Measurements from ENCODE around the gene CSNK1D. TPM values are rescaled to one million over a fixed set of nuclear protein-coding genes. Genes with fewer than 3 reads are reported as not detected.
A peak's percentile ranks its signal among the peaks of the same experiment; 100 is the strongest.

CSNK1D gene
- polyA plus RNA-seq, 4 donors, result 111 to 148 (median 137) TPM

DNA sequence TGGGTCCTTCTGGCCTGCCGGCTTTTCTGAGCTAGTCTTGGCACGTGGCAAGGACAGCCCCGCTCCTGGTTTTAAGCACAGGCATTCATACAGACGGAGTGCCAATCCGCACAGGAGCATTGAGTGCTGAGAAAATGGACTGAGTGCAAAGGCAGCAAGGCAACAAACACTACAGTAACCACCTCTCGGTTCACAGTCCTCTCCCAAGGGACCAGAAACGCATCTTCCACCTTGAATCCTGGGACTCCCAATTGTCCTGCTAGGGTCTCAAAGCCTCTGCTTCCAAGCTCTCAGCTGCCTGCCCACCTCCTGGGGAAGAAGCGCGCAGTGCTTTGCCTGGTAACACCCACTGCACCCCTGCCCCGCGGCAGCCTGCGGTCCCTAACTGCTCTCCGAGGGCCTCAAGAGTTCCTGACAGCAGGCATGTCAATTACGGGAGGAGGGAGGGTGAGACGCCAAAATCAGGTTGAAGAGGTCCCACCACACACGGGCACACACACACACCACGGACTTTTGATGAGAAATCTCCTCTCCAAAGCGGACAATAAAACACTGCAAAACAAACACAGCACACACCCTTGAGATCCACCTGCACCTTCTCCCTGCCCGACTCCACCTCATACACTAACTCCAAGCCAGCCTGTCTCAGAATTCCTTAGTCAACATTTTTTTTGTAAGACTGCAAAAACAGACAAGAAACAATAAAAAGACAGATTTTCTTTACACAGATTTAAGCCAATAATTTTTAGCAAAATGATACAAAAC, 29.7 kb downstream of the CSNK1D start:
- Histone ChIP-seq H3K36me3 (ENCODE audit: control insufficient read depth in 3 of 3, insufficient read depth in 2 of 3, low read depth in 1 of 3, low read length in 3 of 3) (peaks cover 10 to 99% (median 40%) of the 10 kb centered on the region in 3 donors), H3K4me3 (ENCODE audit: low read depth in 1 of 3, low read length in 3 of 3) (no peak overlapping the region), H3K27me3 (ENCODE audit: control insufficient read depth in 3 of 3, insufficient read depth in 3 of 3, low read length in 3 of 3) (no peaks in the 10 kb centered on the region), H3K27ac (ENCODE audit: low read depth in 1 of 3, low read length in 2 of 3) (no peak overlapping the region), H3K9me3 (ENCODE audit: control insufficient read depth in 2 of 2, insufficient read depth in 1 of 2, low read depth in 1 of 2, low read length in 1 of 2) (no peaks in the 10 kb centered on the region), H3K4me1 (ENCODE audit: control insufficient read depth in 3 of 3, insufficient read depth in 2 of 3, low read depth in 1 of 3, low read length in 2 of 3) (peaks cover 2 to 24% (median 4%) of the 10 kb centered on the region in 3 donors)
- WGBS, 3 donors, result 87 to 90% (median 88%) methylated on average over 19 of the region's 19 CpGs
- DNase-seq (no peak), FAIRE-seq (no peak)

DNA sequence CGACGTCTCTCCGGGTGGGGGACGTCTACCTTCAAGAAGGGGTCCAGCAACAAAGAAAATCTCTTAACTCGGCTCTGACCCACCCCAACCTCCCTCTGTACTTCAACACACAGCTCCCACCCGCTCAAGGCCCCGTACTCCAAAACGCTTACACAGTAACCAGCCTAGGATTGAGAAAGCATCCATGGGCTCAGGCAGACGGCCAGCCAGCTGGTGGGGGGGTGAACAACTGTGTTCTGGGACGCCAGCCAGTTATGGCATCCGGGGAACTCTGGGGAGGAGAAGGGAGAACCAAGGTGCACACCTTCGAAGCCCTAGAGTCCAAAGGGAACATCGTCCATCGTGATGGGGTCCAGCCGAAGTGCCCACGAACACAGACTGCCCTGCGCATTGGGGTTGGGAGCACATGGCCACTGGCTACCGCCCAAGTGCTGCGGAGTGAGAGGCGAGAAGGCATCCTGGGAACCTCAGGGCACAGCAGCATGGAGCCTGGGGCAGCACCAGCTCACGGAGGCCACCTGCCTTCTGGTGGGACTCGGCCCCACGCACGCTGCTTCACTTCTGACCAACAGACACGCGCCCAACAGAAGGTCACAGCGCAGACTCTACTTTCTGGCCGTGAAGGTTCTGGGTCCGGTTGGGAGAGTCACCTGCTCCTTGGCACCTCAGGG, 30.4 kb downstream of the CSNK1D start:
- WGBS, 3 donors, result 60 to 65% (median 64%) methylated on average over 29 of the region's 29 CpGs
- H3K36me3 ChIP-seq (ENCODE audit: control insufficient read depth in 3 of 3, insufficient read depth in 2 of 3, low read depth in 1 of 3, low read length in 3 of 3), result peaks cover 10 to 99% (median 33%) of the 10 kb centered on the region in 3 donors
- H3K4me1 ChIP-seq (ENCODE audit: control insufficient read depth in 3 of 3, insufficient read depth in 2 of 3, low read depth in 1 of 3, low read length in 2 of 3), result peaks cover 2 to 30% (median 4%) of the 10 kb centered on the region in 3 donors

DNA sequence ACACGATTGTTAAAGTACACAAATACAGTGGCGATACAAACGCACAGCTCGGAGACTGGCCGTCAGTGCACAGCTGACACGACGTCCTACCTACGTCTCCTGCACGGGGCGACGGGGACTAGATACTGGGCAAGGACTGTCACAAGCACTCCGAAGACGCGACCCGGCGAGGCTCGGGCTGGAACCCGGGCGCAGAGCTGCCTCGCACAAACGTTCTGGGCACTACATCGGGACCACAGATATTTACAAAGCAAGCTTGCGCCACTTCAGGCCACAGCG, 30.9 kb downstream of the CSNK1D start:
- peaks cover 14 to 99% (median 31%) of the 10 kb centered on the region in 3 donors for H3K36me3 ChIP-seq (ENCODE audit: control insufficient read depth in 3 of 3, insufficient read depth in 2 of 3, low read depth in 1 of 3, low read length in 3 of 3)
- WGBS, 3 donors, result 78 to 84% (median 81%) methylated on average over 24 of the region's 24 CpGs
- peaks cover 2 to 30% (median 4%) of the 10 kb centered on the region in 3 donors for H3K4me1 ChIP-seq (ENCODE audit: control insufficient read depth in 3 of 3, insufficient read depth in 2 of 3, low read depth in 1 of 3, low read length in 2 of 3)
- no peaks in the 10 kb centered on the region for H3K9me3 ChIP-seq (ENCODE audit: control insufficient read depth in 2 of 2, insufficient read depth in 1 of 2, low read depth in 1 of 2, low read length in 1 of 2)
- FAIRE-seq (no peak), DNase-seq (no peak)
- H3K27ac ChIP-seq (ENCODE audit: low read depth in 1 of 3, low read length in 2 of 3), result peak overlapping the region in 1 of 3 donors; percentile 73
- H3K4me3 ChIP-seq (ENCODE audit: low read depth in 1 of 3, low read length in 3 of 3), result no peak overlapping the region
- H3K27me3 ChIP-seq (ENCODE audit: control insufficient read depth in 3 of 3, insufficient read depth in 3 of 3, low read length in 3 of 3), result no peaks in the 10 kb centered on the region

More for the DNA sequence above, 30.4 kb downstream of the CSNK1D start:
- H3K27me3 ChIP-seq (ENCODE audit: control insufficient read depth in 3 of 3, insufficient read depth in 3 of 3, low read length in 3 of 3), result no peaks in the 10 kb centered on the region
- DNase-seq (peak in 1 of 2 donors; percentile 21), FAIRE-seq (no peak)
- H3K4me3 ChIP-seq (ENCODE audit: low read depth in 1 of 3, low read length in 3 of 3), result no peak overlapping the region
- peak overlapping the region in 1 of 3 donors; percentile 73 for H3K27ac ChIP-seq (ENCODE audit: low read depth in 1 of 3, low read length in 2 of 3)
- no peaks in the 10 kb centered on the region for H3K9me3 ChIP-seq (ENCODE audit: control insufficient read depth in 2 of 2, insufficient read depth in 1 of 2, low read depth in 1 of 2, low read length in 1 of 2)

DNA sequence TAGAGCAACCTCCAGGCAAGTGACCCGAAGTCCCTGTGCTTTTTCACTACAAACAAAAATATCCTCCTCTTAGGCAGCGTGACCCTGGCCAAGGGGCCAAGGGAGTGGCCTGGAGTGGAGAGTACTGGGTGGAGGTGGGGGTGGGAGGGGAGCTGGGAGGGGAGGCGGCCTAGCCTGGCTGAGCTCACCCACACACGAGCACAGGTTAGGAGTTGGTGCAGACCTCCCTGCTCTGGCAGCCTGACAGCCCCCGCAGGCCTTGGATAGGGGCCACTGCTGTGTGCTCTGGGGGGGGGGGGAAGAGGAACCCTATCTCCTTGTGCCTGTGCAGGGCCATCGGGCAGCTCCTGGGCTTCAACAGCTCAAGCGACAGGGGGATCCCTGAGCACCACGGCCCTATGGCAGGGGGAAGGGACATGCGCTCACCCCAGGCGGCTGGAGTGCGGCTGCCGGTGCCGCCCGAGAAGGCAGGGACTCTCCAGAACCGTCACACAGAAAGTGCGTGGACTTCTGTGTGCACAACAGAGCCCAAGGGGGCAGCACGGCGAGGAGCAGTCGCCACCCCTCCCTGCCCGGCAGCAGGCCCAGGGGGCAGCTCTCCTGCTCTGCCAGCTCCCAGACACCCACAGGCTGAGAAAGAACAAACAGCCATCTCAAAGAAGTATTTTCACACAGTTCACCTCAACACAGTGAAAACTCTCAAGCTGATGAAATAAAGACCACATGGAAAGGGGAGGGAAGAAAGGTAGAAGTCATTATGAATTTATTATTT, 31.4 kb downstream of the CSNK1D start:
- H3K27ac ChIP-seq (ENCODE audit: low read depth in 1 of 3, low read length in 2 of 3), result peak overlapping the region in 2 of 3 donors; percentile 63 to 79
- 41 to 57% (median 54%) methylated on average over 15 to 20 of the region's 20 CpGs for WGBS, 3 donors
- no peaks in the 10 kb centered on the region for H3K27me3 ChIP-seq (ENCODE audit: control insufficient read depth in 3 of 3, insufficient read depth in 3 of 3, low read length in 3 of 3)
- peaks cover 15 to 99% (median 30%) of the 10 kb centered on the region in 3 donors for H3K36me3 ChIP-seq (ENCODE audit: control insufficient read depth in 3 of 3, insufficient read depth in 2 of 3, low read depth in 1 of 3, low read length in 3 of 3)
- DNase-seq, result no peak
- no peak for FAIRE-seq
- no peaks in the 10 kb centered on the region for H3K9me3 ChIP-seq (ENCODE audit: control insufficient read depth in 2 of 2, insufficient read depth in 1 of 2, low read depth in 1 of 2, low read length in 1 of 2)
- H3K4me1 ChIP-seq (ENCODE audit: control insufficient read depth in 3 of 3, insufficient read depth in 2 of 3, low read depth in 1 of 3, low read length in 2 of 3), result peaks cover 0 to 30% (median 2%) of the 10 kb centered on the region in 3 donors
- H3K4me3 ChIP-seq (ENCODE audit: low read depth in 1 of 3, low read length in 3 of 3), result no peak overlapping the region

DNA sequence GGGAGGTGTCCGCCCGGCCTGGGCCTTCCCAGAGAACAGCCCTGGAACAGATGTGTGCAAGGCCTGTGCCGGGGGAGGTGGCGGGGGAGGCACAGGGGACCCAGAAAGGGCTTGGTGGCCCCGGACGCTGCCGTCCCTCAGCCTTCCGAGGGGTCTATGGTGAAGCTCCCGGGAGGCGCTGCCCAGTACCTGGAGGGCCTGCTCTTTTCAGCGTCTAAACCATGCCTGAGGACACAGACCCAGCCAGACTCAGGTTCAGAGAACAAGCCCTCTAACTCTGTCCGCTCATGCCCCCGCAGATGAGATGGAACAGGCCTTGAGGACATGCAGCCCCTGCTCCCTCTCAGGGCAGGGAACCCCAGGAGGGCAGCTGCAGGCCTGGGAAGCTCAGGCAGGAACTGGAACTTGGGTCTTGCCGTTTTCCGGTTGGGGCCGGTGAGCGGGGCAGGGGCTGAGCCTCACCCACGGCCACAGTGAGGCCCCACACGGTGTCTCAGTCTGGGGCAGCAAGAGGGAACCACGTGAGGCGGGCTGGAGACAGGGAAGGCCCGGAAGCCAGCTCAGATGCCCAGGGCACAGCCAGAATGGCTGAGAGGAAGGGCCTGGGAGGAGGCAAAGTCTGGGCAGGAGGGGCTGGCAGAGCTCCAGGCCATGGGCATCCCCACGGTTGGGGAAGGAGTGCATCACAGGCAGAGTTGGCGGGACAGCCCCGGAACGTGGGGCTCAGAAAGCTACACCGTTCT, 32.1 kb downstream of the CSNK1D start:
- peaks cover 0 to 37% (median 2%) of the 10 kb centered on the region in 3 donors for H3K4me1 ChIP-seq (ENCODE audit: control insufficient read depth in 3 of 3, insufficient read depth in 2 of 3, low read depth in 1 of 3, low read length in 2 of 3)
- 48 to 58% (median 49%) methylated on average over 27 of the region's 27 CpGs for WGBS, 3 donors
- no peaks in the 10 kb centered on the region for H3K9me3 ChIP-seq (ENCODE audit: control insufficient read depth in 2 of 2, insufficient read depth in 1 of 2, low read depth in 1 of 2, low read length in 1 of 2)
- H3K27me3 ChIP-seq (ENCODE audit: control insufficient read depth in 3 of 3, insufficient read depth in 3 of 3, low read length in 3 of 3), result no peaks in the 10 kb centered on the region
- peak overlapping the region; percentile 7 to 79 (median 63) for H3K27ac ChIP-seq (ENCODE audit: low read depth in 1 of 3, low read length in 2 of 3)
- H3K4me3 ChIP-seq (ENCODE audit: low read depth in 1 of 3, low read length in 3 of 3), result no peak overlapping the region
- peaks cover 13 to 99% (median 27%) of the 10 kb centered on the region in 3 donors for H3K36me3 ChIP-seq (ENCODE audit: control insufficient read depth in 3 of 3, insufficient read depth in 2 of 3, low read depth in 1 of 3, low read length in 3 of 3)
- FAIRE-seq (no peak), DNase-seq (peak in 1 of 2 donors; percentile 67)

DNA sequence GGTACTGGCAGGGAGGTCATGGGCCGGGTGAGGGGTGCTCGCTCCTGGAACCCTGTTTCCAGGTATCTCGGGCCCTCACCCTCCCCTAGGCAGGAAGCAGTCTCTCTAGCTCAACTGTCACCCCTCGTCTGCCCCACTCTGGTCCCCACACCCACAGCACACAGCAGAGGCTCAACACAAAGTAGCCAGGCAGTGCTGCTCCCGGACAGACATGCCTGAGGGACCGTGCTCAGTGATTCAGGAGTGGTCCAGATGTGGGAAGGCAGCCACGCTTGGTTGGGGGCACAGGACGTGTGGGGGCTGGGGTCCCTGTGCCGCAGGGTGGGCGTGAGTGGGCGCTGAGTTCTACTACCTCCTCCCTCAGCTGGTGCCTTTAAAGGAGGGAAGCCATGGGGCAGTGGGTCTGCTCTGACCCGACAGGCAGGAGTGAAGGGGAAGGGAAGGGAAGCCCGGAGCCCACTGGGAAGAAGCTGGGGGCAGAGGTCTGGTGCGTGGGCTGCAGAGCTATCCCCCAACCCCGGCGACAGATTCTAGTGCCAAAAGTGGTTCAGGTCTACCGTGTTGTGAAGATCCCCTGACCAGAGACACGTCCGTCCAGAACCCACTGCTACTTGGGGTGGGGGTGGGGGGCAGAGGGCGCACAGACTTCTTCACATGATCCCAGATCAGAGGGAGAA, 32.9 kb downstream of the CSNK1D start:
- no peak for FAIRE-seq
- 75 to 79% (median 78%) methylated on average over 18 to 20 of the region's 20 CpGs for WGBS, 3 donors
- Histone ChIP-seq H3K27ac (ENCODE audit: low read depth in 1 of 3, low read length in 2 of 3) (peak overlapping the region in 2 of 3 donors; percentile 8 to 79), H3K4me1 (ENCODE audit: control insufficient read depth in 3 of 3, insufficient read depth in 2 of 3, low read depth in 1 of 3, low read length in 2 of 3) (peaks cover 0 to 44% (median 2%) of the 10 kb centered on the region in 3 donors), H3K9me3 (ENCODE audit: control insufficient read depth in 2 of 2, insufficient read depth in 1 of 2, low read depth in 1 of 2, low read length in 1 of 2) (no peaks in the 10 kb centered on the region), H3K27me3 (ENCODE audit: control insufficient read depth in 3 of 3, insufficient read depth in 3 of 3, low read length in 3 of 3) (no peaks in the 10 kb centered on the region), H3K4me3 (ENCODE audit: low read depth in 1 of 3, low read length in 3 of 3) (no peak overlapping the region), H3K36me3 (ENCODE audit: control insufficient read depth in 3 of 3, insufficient read depth in 2 of 3, low read depth in 1 of 3, low read length in 3 of 3) (peaks cover 11 to 98% (median 25%) of the 10 kb centered on the region in 3 donors)
- no peak for DNase-seq

DNA sequence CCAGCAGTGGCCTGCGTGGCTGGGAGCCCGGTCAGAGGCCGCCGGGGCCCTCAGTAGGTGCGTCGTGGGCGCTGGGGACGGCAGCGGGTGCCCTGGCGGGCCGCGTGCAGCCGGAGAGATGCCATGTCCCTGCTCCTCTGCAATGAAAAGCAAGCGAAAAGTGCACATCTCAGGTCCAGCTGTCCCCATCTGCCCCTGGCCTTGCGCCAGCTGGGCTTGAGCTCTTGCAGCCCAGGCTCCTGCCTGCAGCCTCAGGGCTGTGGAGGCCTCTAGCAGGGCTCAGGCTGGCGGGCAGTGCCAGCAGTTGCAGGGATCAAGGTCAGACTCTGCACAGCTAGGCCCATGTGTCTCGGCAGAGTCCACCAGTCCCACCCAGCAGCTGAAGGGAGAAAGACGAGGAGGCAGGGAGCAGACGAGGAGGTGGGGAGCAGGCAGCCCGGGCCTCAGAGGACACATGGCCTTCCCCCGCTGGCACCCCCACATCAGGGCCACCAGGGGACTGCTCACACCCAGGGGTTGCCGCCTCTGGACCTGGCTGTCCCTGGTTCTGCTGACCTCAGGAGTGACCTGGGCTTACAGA, 33.5 kb downstream of the CSNK1D start:
- no peaks in the 10 kb centered on the region for H3K9me3 ChIP-seq (ENCODE audit: control insufficient read depth in 2 of 2, insufficient read depth in 1 of 2, low read depth in 1 of 2, low read length in 1 of 2)
- H3K27ac ChIP-seq (ENCODE audit: low read depth in 1 of 3, low read length in 2 of 3), result peak overlapping the region in 1 of 3 donors; percentile 79
- H3K4me1 ChIP-seq (ENCODE audit: control insufficient read depth in 3 of 3, insufficient read depth in 2 of 3, low read depth in 1 of 3, low read length in 2 of 3), result peaks cover 0 to 50% (median 2%) of the 10 kb centered on the region in 3 donors
- DNase-seq (no peak), FAIRE-seq (no peak)
- peaks cover 11 to 96% (median 20%) of the 10 kb centered on the region in 3 donors for H3K36me3 ChIP-seq (ENCODE audit: control insufficient read depth in 3 of 3, insufficient read depth in 2 of 3, low read depth in 1 of 3, low read length in 3 of 3)
- no peaks in the 10 kb centered on the region for H3K27me3 ChIP-seq (ENCODE audit: control insufficient read depth in 3 of 3, insufficient read depth in 3 of 3, low read length in 3 of 3)
- WGBS, 3 donors, result 83 to 85% (median 84%) methylated on average over 22 of the region's 22 CpGs
- no peak overlapping the region for H3K4me3 ChIP-seq (ENCODE audit: low read depth in 1 of 3, low read length in 3 of 3)
